CD14-positive monocyte (primary cell): ENCODE measurements around the gene SULF2. TPM values are rescaled to one million over a fixed set of nuclear protein-coding genes. Genes with fewer than 3 reads are reported as not detected.

Experiments
- DNase-seq, 3 donors: peaks; one replicate each; pipeline ENCODE4 v3.0.0-alpha.2; 2011 to 2022
- H2AFZ ChIP-seq: 2 replicates; pipeline ENCODE4 v1.6.0; 2012; ENCODE audit warnings: mild to moderate bottlenecking, low read depth, low read length, inconsistent platforms; ENCODE audit not compliant: insufficient read depth, poor library complexity, severe bottlenecking
- H3K27ac ChIP-seq, 2 donors: 1 replicate in 1 of 2; 2 replicates in 1 of 2; pipeline ENCODE4 v1.5.1; 2012 to 2013; ENCODE audit warnings: low read length in 2 of 2, control low read depth in 1 of 2, inconsistent platforms in 1 of 2, low read depth in 1 of 2, mild to moderate bottlenecking in 1 of 2
- H3K27me3 ChIP-seq, 2 donors: one replicate each; pipeline versions ENCODE4 v1.6.0 to v1.6.1; 2011 to 2013; ENCODE audit warnings: low read length in 2 of 2; ENCODE audit not compliant: control insufficient read depth in 2 of 2, insufficient read depth in 2 of 2
- H3K36me3 ChIP-seq, 2 donors: replicated peaks in 1 of 2; 1 replicate in 1 of 2; 2 replicates in 1 of 2; pipeline versions ENCODE4 v1.5.1 to v1.6.1; 2012 to 2013; ENCODE audit warnings: low read length in 2 of 2, control low read depth in 1 of 2, inconsistent platforms in 1 of 2, mild to moderate bottlenecking in 1 of 2; ENCODE audit not compliant: insufficient read depth in 2 of 2, control insufficient read depth in 1 of 2
- H3K4me1 ChIP-seq, 2 donors: 1 replicate in 1 of 2; 2 replicates in 1 of 2; pipeline versions ENCODE4 v1.5.1 to v1.6.1; 2012 to 2013; ENCODE audit warnings: low read length in 2 of 2, control low read depth in 1 of 2, inconsistent platforms in 1 of 2, mild to moderate bottlenecking in 1 of 2, moderate library complexity in 1 of 2; ENCODE audit not compliant: insufficient read depth in 2 of 2, control insufficient read depth in 1 of 2
- H3K4me2 ChIP-seq: replicated peaks from 2 replicates; pipeline ENCODE3; 2012; ENCODE audit warnings: low read length, moderate library complexity, mild to moderate bottlenecking; ENCODE audit not compliant: poor library complexity, severe bottlenecking; ENCODE audit errors: extremely low read depth
- H3K4me3 ChIP-seq, 3 experiments: fragments of 200-600 bp in 1 of 3; sonication (generic) in 1 of 3; replicated peaks in 1 of 3; 1 replicate in 2 of 3; 2 replicates in 1 of 3; pipeline ENCODE4 v1.5.1; 2011 to 2013; ENCODE audit warnings: low read length in 3 of 3, mild to moderate bottlenecking in 3 of 3, control low read depth in 2 of 3, low read depth in 2 of 3, inconsistent platforms in 1 of 3, moderate library complexity in 1 of 3
- H3K79me2 ChIP-seq: 2 replicates; pipeline ENCODE4 v1.6.0; 2012; ENCODE audit warnings: mild to moderate bottlenecking, control low read depth, inconsistent platforms, low read length, moderate library complexity; ENCODE audit not compliant: insufficient read depth
- H3K9ac ChIP-seq: 2 replicates; pipeline ENCODE4 v1.6.0; 2017; ENCODE audit warnings: low read length, mild to moderate bottlenecking; ENCODE audit not compliant: insufficient read depth, poor library complexity, severe bottlenecking
- H3K9me3 ChIP-seq, 2 donors: replicated peaks in 1 of 2; 1 replicate in 1 of 2; 2 replicates in 1 of 2; pipeline versions ENCODE4 v1.5.1 to v1.6.1; 2012 to 2013; ENCODE audit warnings: low read length in 2 of 2, control low read depth in 1 of 2; ENCODE audit not compliant: control insufficient read depth in 1 of 2, insufficient read depth in 1 of 2
- H4K20me1 ChIP-seq: 2 replicates; pipeline ENCODE4 v1.6.0; 2012; ENCODE audit warnings: mild to moderate bottlenecking, low read length, control low read depth, moderate library complexity; ENCODE audit not compliant: insufficient read depth
- H3K27ac Mint-ChIP-seq, 7 donors: one replicate each; pipeline ENCODE4 v1.8.0; 2020; ENCODE audit warnings: mild to moderate bottlenecking in 7 of 7, mixed read lengths in 7 of 7, moderate library complexity in 6 of 7, inconsistent platforms in 2 of 7
- H3K27me3 Mint-ChIP-seq, 3 donors: one replicate each; pipeline ENCODE4 v1.8.0; 2021 to 2022; ENCODE audit warnings: low read depth in 3 of 3, mild to moderate bottlenecking in 3 of 3, mixed read lengths in 3 of 3, moderate library complexity in 3 of 3, inconsistent platforms in 1 of 3
- H3K36me3 Mint-ChIP-seq, 2 donors: one replicate each; pipeline ENCODE4 v1.8.0; 2020; ENCODE audit warnings: mixed read lengths in 2 of 2, inconsistent platforms in 1 of 2, mild to moderate bottlenecking in 1 of 2
- H3K4me1 Mint-ChIP-seq: one replicate; pipeline ENCODE4 v1.8.0; 2020; ENCODE audit warnings: mild to moderate bottlenecking, mixed read lengths
- H3K4me3 Mint-ChIP-seq, 2 donors: one replicate each; pipeline ENCODE4 v1.8.0; 2020; ENCODE audit warnings: mild to moderate bottlenecking in 2 of 2, mixed read lengths in 2 of 2, moderate library complexity in 1 of 2
- H3K9me3 Mint-ChIP-seq, 7 donors: one replicate each; pipeline ENCODE4 v1.8.0; 2020 to 2022; ENCODE audit warnings: mixed read lengths in 7 of 7, mild to moderate bottlenecking in 6 of 7, moderate library complexity in 6 of 7, inconsistent platforms in 2 of 7
- WGBS: methylation state at CpG from one replicate; pipeline ENCODE4 v1.1.5; 2013; ENCODE audit warnings: missing lambda C conversion rate; ENCODE audit not compliant: insufficient coverage; 5-methylcytosine and 5-hydroxymethylcytosine counted together
- intact Hi-C, 2 donors: fragments of 100-400 bp; cut with micrococcal nuclease; formaldehyde crosslinking; loops; one replicate each; pipeline versions ENCODE4 v1.15.0 to v1.15.1; 2023
- polyA plus RNA-seq, 3 donors: library from polyadenylated mRNA; depleted of rRNA in 1 of 3; unstranded in 2 of 3; stranded (reverse) in 1 of 3; fragments of 300-500 nt in 2 of 3; fragments of >200 nt in 1 of 3; fragmentation: Illumina TruSeq in 2 of 3; gene quantifications; 1 replicate in 2 of 3; 2 replicates in 1 of 3; pipeline ENCODE4 v1.2.3, GENCODE V29; 2012 to 2021
- TF ChIP-seq, protein P1 (sequence below): fragments of 200-600 bp; IDR thresholded peaks from one replicate; pipeline ENCODE4 v1.8.0; 2022; ENCODE audit warnings: antibody characterized with exemption, mild to moderate bottlenecking

Gene SULF2
- polyA plus RNA-seq, 3 donors: 60.3 to 156 (median 75.5) TPM

DNA sequence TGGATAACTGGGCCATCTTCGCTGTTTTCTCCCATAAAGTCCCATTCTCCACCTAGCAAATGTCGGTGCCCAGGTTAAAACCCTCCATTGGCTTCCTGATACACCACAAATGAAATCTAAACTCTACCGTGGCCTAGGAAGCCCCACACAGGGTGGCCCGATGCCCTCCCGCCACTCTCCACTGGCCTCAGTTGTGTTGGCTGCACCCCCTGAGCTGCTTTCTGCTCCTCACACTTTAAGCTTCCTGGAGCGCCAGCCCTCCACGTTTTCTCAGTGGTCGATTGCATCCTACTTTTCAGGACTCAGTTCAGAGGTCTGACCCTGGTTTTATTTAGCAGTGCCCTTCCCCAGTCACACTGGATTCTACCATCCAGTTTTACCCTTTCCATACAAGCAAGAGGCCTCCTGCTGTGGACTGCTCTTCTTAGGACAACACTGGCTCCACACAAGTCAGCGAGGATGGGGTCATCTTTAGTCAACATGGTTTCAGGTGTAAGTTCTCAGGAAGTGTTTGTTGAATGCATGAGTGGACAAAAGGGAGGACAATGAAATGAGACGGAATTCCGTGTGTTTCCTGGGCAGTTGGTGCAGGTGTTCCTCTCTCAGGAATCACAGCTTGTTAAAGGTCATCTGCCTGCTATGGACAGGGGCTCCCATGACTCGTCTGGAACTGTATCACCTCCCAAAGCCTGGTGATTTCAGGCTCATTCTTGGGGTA lies 124.1 kb downstream of the SULF2 start:
- H3K9me3 Mint-ChIP-seq: no peaks in the 10 kb centered on the region
- Histone ChIP-seq H4K20me1 (peaks cover 99% of the 10 kb centered on the region), H3K9ac (no peak overlapping the region), H3K9me3 (no peaks in the 10 kb centered on the region), H2AFZ (no peak overlapping the region), H3K27me3 (no peaks in the 10 kb centered on the region), H3K4me2 (no peak overlapping the region), H3K79me2 (no peaks in the 10 kb centered on the region), H3K27ac (no peak overlapping the region), H3K36me3 (peaks cover 90 to 97% of the 10 kb centered on the region in 2 donors), H3K4me3 (no peak overlapping the region), H3K4me1 (peaks cover 0 to 4% of the 10 kb centered on the region in 2 donors)
- peaks cover 0 to 3% (median under 1%) of the 10 kb centered on the region in 3 donors for H3K27me3 Mint-ChIP-seq
- 87% methylated on average over 12 of the region's 12 CpGs for WGBS
- peaks cover 7% of the 10 kb centered on the region for H3K4me1 Mint-ChIP-seq
- H3K36me3 Mint-ChIP-seq: peaks cover 82 to 96% of the 10 kb centered on the region in 2 donors
- H3K27ac Mint-ChIP-seq: peak overlapping the region in 2 of 7 donors; percentile 38 to 39
- TF ChIP-seq, protein P1, sequence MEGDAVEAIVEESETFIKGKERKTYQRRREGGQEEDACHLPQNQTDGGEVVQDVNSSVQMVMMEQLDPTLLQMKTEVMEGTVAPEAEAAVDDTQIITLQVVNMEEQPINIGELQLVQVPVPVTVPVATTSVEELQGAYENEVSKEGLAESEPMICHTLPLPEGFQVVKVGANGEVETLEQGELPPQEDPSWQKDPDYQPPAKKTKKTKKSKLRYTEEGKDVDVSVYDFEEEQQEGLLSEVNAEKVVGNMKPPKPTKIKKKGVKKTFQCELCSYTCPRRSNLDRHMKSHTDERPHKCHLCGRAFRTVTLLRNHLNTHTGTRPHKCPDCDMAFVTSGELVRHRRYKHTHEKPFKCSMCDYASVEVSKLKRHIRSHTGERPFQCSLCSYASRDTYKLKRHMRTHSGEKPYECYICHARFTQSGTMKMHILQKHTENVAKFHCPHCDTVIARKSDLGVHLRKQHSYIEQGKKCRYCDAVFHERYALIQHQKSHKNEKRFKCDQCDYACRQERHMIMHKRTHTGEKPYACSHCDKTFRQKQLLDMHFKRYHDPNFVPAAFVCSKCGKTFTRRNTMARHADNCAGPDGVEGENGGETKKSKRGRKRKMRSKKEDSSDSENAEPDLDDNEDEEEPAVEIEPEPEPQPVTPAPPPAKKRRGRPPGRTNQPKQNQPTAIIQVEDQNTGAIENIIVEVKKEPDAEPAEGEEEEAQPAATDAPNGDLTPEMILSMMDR: no peak
- no peak for DNase-seq
- intact Hi-C loops: loop anchor here in 1 of 2 donors (5.0 kb wide), 1 partner anchor 961 kb away; no protein-coding TSS in a partner anchor
- no peak overlapping the region for H3K4me3 Mint-ChIP-seq

DNA sequence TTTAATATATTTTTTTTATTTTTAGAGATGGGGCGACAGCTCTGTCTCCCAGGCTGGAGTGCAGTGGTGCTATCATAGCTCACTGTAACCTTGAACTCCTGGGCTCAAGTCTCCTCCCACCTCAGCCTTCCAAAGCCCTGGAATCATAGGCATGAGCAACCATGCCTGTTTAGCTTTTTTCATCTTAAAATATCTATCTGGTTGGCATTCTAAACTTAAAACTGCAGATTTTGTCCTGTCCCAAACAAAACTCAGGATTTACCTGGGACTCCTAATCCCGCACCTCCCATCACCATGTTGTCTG lies 124.7 kb downstream of the SULF2 start:
- H3K27ac Mint-ChIP-seq: peak overlapping the region in 2 of 7 donors; percentile 39 to 43
- intact Hi-C loops: loop anchor here in 1 of 2 donors (5.0 kb wide), 1 partner anchor 962 kb away; no protein-coding TSS in a partner anchor

More for the DNA sequence above, 124.7 kb downstream of the SULF2 start:
- Histone ChIP-seq H3K27ac (no peak overlapping the region), H2AFZ (no peak overlapping the region), H3K4me3 (no peak overlapping the region), H3K4me2 (no peak overlapping the region), H3K9me3 (no peaks in the 10 kb centered on the region), H3K36me3 (peaks cover 84 to 93% of the 10 kb centered on the region in 2 donors), H4K20me1 (peaks cover 99% of the 10 kb centered on the region), H3K9ac (no peak overlapping the region), H3K79me2 (no peaks in the 10 kb centered on the region), H3K4me1 (peaks cover 0 to 4% of the 10 kb centered on the region in 2 donors), H3K27me3 (no peaks in the 10 kb centered on the region)
- WGBS: 93% methylated on average over 1 of the region's 2 CpGs
- DNase-seq: no peak
- Mint-ChIP-seq H3K27me3 (peaks cover 0 to 3% (median 0%) of the 10 kb centered on the region in 3 donors), H3K4me1 (peaks cover 10% of the 10 kb centered on the region), H3K36me3 (peaks cover 79 to 94% of the 10 kb centered on the region in 2 donors), H3K9me3 (no peaks in the 10 kb centered on the region), H3K4me3 (no peak overlapping the region)
- TF ChIP-seq, protein P1: no peak
